Endothelial cell of umbilical vein (primary cell): Measurements from ENCODE around the gene NXPH1. TPM values are rescaled to one million over a fixed set of nuclear protein-coding genes. Genes with fewer than 3 reads are reported as not detected.

Experiments
- BruUV-seq: library from RNA; stranded (reverse); fragments of 400-500 nt; replicated peaks from 2 replicates; lab custom pipeline; 2021; lab: Mats Ljungman, UMichigan
- CTCF ChIA-PET: fragments of 300-600, 350-600 bp; sonication (Branson Sonifier 250); formaldehyde crosslinking; loops from one replicate; lab custom pipeline; 2021; ENCODE audit warnings: antibody characterized with exemption, inconsistent platforms; lab: Charles Lee
- POLR2A ChIA-PET: fragments of 300-600, 350-600 bp; sonication (Branson Sonifier 250); formaldehyde crosslinking; loops from one replicate; lab custom pipeline; 2021; ENCODE audit warnings: antibody characterized with exemption, inconsistent platforms; lab: Charles Lee
- DNase-seq: peaks from one replicate; pipeline ENCODE4 v3.0.0-alpha.2; 2011; ENCODE audit warnings: low read depth, low spot score
- FAIRE-seq: peaks from 2 replicates; lab custom pipeline; 2011; peaks lifted over from hg19 to GRCh38; lab: Jason Lieb, UNC
- H2AFZ ChIP-seq: 2 replicates; pipeline ENCODE4 v1.6.0; 2012; ENCODE audit warnings: low read depth, low read length, control low read depth, inconsistent platforms
- H3K27ac ChIP-seq: 2 replicates; pipeline ENCODE4 v1.5.1; 2011; ENCODE audit warnings: low read depth, mild to moderate bottlenecking, control low read depth, low read length, moderate library complexity; ENCODE audit not compliant: insufficient read depth
- H3K27me3 ChIP-seq, 2 experiments: 2 replicates each; pipeline versions ENCODE4 v1.6.0 to v1.6.1; 2011; ENCODE audit warnings: low read length in 2 of 2, mixed read lengths in 1 of 2; ENCODE audit not compliant: control insufficient read depth in 2 of 2, insufficient read depth in 2 of 2
- H3K36me3 ChIP-seq, 2 experiments: 2 replicates in 1 of 2; 3 replicates in 1 of 2; pipeline ENCODE4 v1.5.1; 2011; ENCODE audit warnings: low read length in 2 of 2, mild to moderate bottlenecking in 1 of 2, moderate library complexity in 1 of 2; ENCODE audit not compliant: control insufficient read depth in 2 of 2, insufficient read depth in 2 of 2; ENCODE audit errors: extremely low read depth in 1 of 2
- H3K4me1 ChIP-seq: 3 replicates; pipeline ENCODE4 v1.5.1; 2011; ENCODE audit warnings: mild to moderate bottlenecking, low read length; ENCODE audit not compliant: control insufficient read depth, insufficient read depth; ENCODE audit errors: extremely low read depth
- H3K4me2 ChIP-seq: 2 replicates; pipeline ENCODE4 v1.6.1; 2011; ENCODE audit warnings: low read length, control low read depth, mixed read lengths; ENCODE audit not compliant: insufficient read depth
- H3K4me3 ChIP-seq, 3 experiments: fragments of 200-600 bp in 1 of 3; sonication (generic), shearing (Covaris generic) in 1 of 3; replicated peaks in 1 of 3; 2 replicates each; pipeline ENCODE4 v1.5.1; 2011 to 2016; ENCODE audit warnings: control low read depth in 3 of 3, low read length in 3 of 3, mild to moderate bottlenecking in 2 of 3, inconsistent platforms in 1 of 3, low read depth in 1 of 3, moderate library complexity in 1 of 3; ENCODE audit not compliant: insufficient read depth in 1 of 3
- H3K79me2 ChIP-seq: 2 replicates; pipeline ENCODE4 v1.6.0; 2012; ENCODE audit warnings: low read length, inconsistent platforms; ENCODE audit not compliant: control insufficient read depth, insufficient read depth
- H3K9ac ChIP-seq: replicated peaks from 2 replicates; pipeline ENCODE3; 2011; ENCODE audit warnings: low read length, control low read depth; ENCODE audit not compliant: insufficient read depth; ENCODE audit errors: extremely low read depth
- H3K9me1 ChIP-seq: replicated peaks from 3 replicates; pipeline ENCODE4 v1.6.0; 2011; ENCODE audit warnings: mild to moderate bottlenecking, low read length; ENCODE audit not compliant: control insufficient read depth, insufficient read depth; ENCODE audit errors: extremely low read depth
- H3K9me3 ChIP-seq: replicated peaks from 2 replicates; pipeline ENCODE4 v1.5.1; 2012; ENCODE audit warnings: low read length, inconsistent platforms; ENCODE audit not compliant: control insufficient read depth, insufficient read depth
- H4K20me1 ChIP-seq: replicated peaks from 2 replicates; pipeline ENCODE3; 2011; ENCODE audit warnings: mild to moderate bottlenecking, low read length; ENCODE audit not compliant: control insufficient read depth, insufficient read depth; ENCODE audit errors: extremely low read depth
- GATA2 ChIP-seq: IDR thresholded peaks from 2 replicates; pipeline ENCODE4 v1.7.0; 2011; ENCODE audit warnings: low read depth, mild to moderate bottlenecking, moderate library complexity, mixed read lengths, low read length; ENCODE audit not compliant: insufficient read length, insufficient read depth
- MAX ChIP-seq: IDR thresholded peaks from 2 replicates; pipeline ENCODE4 v1.6.1; 2011; ENCODE audit not compliant: insufficient read depth, insufficient read length
- POLR2AphosphoS5 ChIP-seq: IDR thresholded peaks from 2 replicates; pipeline ENCODE4 v1.6.1; 2012; ENCODE audit warnings: low read depth, mild to moderate bottlenecking, control low read depth, low read length, moderate library complexity; ENCODE audit not compliant: insufficient read depth
- dilution Hi-C: fragments of 300-500 bp; cut with MboI; formaldehyde crosslinking; loops from one replicate; pipeline ENCODE4 v1.15.0; 2019; ENCODE audit warnings: low sequenced_read_pairs; ENCODE audit not compliant: extremely low pct_ligation_motif_present
- intact Hi-C: fragments of 100-400 bp; cut with micrococcal nuclease; formaldehyde crosslinking; loops from one replicate; pipeline ENCODE4 v1.10.0; 2022
- polyA plus RNA-seq, 4 experiments: library from polyadenylated mRNA; depleted of rRNA in 3 of 4; stranded (reverse) in 3 of 4; unstranded in 1 of 4; fragments of >200 nt; gene quantifications; 2 replicates each; pipeline versions ENCODE4 v1.2.1 to v1.2.3, GENCODE V29; 2011 to 2012; ENCODE audit warnings: missing spikeins in 1 of 4
- total RNA-seq: library from RNA; stranded (reverse); gene quantifications from 2 replicates; pipeline ENCODE4 v1.2.3, GENCODE V29; 2021

The NXPH1 gene
- total and polyA plus RNA-seq, 2 donors (not counting 3 experiments of a cell fraction or from before 2014, with no cell fraction given) = not detected

GRCh38 chr7:8567626-8568025 lies 134.2 kb downstream of the NXPH1 start:
- ChIA-PET CTCF (no interaction called here), POLR2A (no interaction called here)
- BruUV-seq = no TSS peak
- Histone ChIP-seq H3K27me3 (no peaks in the 10 kb centered on the region), H2AFZ (no peak overlapping the region), H3K9me3 (peaks cover 5% of the 10 kb centered on the region), H3K36me3 (no peaks in the 10 kb centered on the region), H3K27ac (no peak overlapping the region), H3K4me3 (no peak overlapping the region), H3K9me1 (no peaks in the 10 kb centered on the region), H4K20me1 (no peaks in the 10 kb centered on the region), H3K4me1 (no peaks in the 10 kb centered on the region), H3K4me2 (no peak overlapping the region), H3K79me2 (no peaks in the 10 kb centered on the region), H3K9ac (no peak overlapping the region)
- dilution Hi-C loops = no loop called here
- FAIRE-seq (no peak), DNase-seq (no peak)
- no peak for TF ChIP-seq POLR2AphosphoS5
- intact Hi-C loops = no loop called here

DNA sequence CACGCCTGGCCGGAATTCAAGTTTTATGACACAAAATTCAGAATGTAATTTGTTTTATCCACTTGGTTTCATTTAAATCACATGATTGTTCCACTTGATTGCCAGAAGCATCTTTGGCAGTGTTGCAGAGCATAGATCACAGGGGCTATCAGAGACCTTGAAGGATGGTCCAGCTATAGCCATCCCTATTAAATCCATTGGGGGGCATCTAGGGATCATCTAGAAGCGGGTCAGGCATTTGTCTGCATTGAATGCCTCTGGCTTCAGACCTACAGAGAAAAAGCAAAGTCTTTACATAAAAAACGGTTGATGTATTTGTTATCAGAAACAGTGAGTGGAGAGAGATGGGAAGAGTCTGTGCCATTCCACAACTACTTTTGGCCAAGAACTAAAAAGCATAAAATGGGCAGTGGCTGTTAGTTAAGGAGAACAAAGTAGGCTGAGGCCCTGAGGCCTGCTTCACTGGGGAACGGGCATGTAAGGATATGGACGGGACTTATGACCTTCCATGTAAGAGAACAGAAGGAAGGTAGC lies 146.3 kb downstream of the NXPH1 start:
- Histone ChIP-seq H3K4me1 (no peaks in the 10 kb centered on the region), H2AFZ (no peak overlapping the region), H3K79me2 (no peaks in the 10 kb centered on the region), H3K27me3 (no peaks in the 10 kb centered on the region), H3K9me3 (peaks cover 9% of the 10 kb centered on the region), H3K9ac (no peak overlapping the region), H3K4me2 (no peak overlapping the region), H3K36me3 (no peaks in the 10 kb centered on the region), H4K20me1 (no peaks in the 10 kb centered on the region), H3K27ac (no peak overlapping the region), H3K9me1 (no peaks in the 10 kb centered on the region), H3K4me3 (no peak overlapping the region)
- BruUV-seq = no TSS peak
- dilution Hi-C loops (no loop called here), intact Hi-C loops (no loop called here)
- ChIA-PET POLR2A (no interaction called here), CTCF (no interaction called here)
- TF ChIP-seq GATA2 (no peak), MAX (no peak)
- FAIRE-seq (no peak), DNase-seq (no peak)
